ENCODE measurements around the gene SLC26A2. TPM values are rescaled to one million over a fixed set of nuclear protein-coding genes. Genes with fewer than 3 reads are reported as not detected.
"Not testable (repeated sequence)": the region's sequence is repeated elsewhere in the genome, so short reads cannot be mapped to it uniquely, and the experiment has no call there.

Gene SLC26A2
- polyA plus RNA-seq, 1 donor, result 88.7 TPM

DNA sequence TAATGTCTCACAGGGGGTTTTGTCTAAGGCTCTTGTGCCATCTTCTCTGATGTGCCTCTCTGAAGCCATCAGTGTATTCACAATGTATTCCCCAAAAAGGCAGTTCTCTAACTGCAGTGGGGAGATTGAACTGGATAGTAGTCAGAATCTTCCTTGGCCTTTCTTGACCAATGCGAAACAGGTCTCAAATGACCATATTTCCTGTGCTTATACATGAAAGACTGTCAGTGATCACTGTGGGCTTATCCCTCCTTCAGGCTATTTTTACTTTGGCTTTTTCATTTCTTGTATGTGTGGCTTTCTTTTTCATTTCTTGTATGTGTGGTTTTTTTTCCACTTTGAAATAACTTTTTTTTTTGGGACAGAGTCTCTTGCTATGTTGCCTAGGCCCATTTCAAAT lies 59.7 kb downstream of the SLC26A2 start:
- Histone ChIP-seq H3K27me3 (ENCODE audit: control insufficient read depth, insufficient read depth, low read length) (no peaks in the 10 kb centered on the region), H3K4me3 (ENCODE audit: low read length) (no peak overlapping the region), H3K36me3 (ENCODE audit: control insufficient read depth, insufficient read depth, low read length) (peaks cover 81% of the 10 kb centered on the region), H3K9me3 (ENCODE audit: control insufficient read depth, low read depth, low read length) (no peaks in the 10 kb centered on the region), H3K4me1 (ENCODE audit: control insufficient read depth, insufficient read depth, low read length) (no peaks in the 10 kb centered on the region), H3K27ac (ENCODE audit: low read length) (no peak overlapping the region)
- no peak for DNase-seq
- no CpG with 5 or more reads among the region's 1 CpG for WGBS (ENCODE audit: insufficient coverage, low lambda C conversion rate)

DNA sequence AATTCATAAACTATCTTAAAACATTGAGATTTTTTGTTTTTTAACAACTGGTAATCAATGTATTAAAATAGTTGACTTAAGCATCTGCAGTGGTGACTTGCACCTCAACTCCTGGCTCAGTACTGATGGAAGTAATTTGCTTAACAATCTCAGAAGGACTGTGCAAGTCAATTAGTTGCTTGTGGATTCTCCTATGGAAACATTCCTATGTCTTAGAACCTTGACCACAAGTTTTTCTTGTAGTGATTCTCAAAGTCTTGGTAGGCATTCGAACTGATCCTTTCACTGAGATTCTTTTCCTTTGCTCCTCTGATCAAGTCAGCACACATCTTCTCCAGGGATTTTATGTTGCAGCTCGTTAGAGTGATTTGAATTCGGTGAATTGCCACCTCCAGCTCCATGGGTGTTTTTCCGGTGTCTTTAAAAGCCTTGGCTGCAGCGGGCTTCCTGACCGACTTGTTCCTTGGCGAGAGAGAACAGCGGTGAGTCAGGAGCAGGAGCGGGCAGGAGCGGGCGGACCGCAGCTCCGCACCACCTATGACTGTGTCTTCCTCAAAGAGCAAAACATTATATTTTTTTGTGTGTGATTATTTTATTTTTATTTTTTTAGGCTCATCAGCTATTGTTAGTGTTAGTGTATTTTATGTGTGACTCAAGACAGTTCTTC lies 61.1 kb downstream of the SLC26A2 start:
- DNase-seq, result no peak
- Histone ChIP-seq H3K27me3 (ENCODE audit: control insufficient read depth, insufficient read depth, low read length) (no peaks in the 10 kb centered on the region), H3K36me3 (ENCODE audit: control insufficient read depth, insufficient read depth, low read length) (peaks cover 81% of the 10 kb centered on the region), H3K4me1 (ENCODE audit: control insufficient read depth, insufficient read depth, low read length) (peaks cover 4% of the 10 kb centered on the region), H3K4me3 (ENCODE audit: low read length) (no peak overlapping the region), H3K27ac (ENCODE audit: low read length) (no peak overlapping the region), H3K9me3 (ENCODE audit: control insufficient read depth, low read depth, low read length) (no peaks in the 10 kb centered on the region)
- no CpG with 5 or more reads among the region's 13 CpGs for WGBS (ENCODE audit: insufficient coverage, low lambda C conversion rate)

DNA sequence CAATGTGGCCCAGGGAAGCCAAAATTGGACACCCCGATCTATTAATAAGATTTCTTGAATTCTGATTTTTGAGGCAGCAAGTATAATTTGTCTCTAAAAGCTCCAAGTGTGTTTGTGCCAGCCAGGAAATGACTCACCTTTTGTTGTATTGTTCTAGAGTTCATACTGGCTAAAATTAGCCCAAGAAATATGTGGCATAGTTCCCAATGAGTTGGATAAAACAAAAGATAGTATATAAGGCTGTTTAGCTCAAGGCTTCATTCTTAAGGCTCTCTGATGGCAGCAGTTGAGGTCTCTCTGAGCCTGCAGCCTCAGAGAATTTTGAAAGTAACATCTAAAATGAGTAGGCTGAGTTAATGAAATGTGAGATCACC lies 61.6 kb downstream of the SLC26A2 start:
- H3K9me3 ChIP-seq (ENCODE audit: control insufficient read depth, low read depth, low read length), result no peaks in the 10 kb centered on the region
- DNase-seq, result no peak
- WGBS (ENCODE audit: insufficient coverage, low lambda C conversion rate), result no CpG with 5 or more reads among the region's 1 CpG

DNA sequence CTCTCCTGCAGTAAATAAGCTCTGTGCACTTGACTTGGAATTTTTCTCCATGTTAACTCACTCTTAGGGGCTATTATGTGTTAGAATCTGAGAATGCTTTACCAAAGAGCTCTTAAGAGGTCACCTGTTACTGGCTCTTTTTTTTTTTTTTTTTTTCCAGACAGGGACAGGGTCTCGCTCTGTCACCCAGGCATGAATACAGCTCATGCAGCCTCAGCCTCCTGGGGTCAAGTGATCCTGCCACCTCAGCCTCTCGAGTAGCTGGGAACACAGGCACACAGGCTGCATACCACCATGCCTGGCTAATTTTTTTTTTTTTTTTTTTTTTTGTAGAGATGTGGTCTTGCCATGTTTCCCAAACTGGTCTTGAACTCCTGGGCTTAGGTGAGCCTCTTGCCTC lies 62.1 kb downstream of the SLC26A2 start:
- H3K9me3 ChIP-seq (ENCODE audit: control insufficient read depth, low read depth, low read length), result no peaks in the 10 kb centered on the region
- peaks cover 80% of the 10 kb centered on the region for H3K36me3 ChIP-seq (ENCODE audit: control insufficient read depth, insufficient read depth, low read length)
- H3K4me3 ChIP-seq (ENCODE audit: low read length), result no peak overlapping the region
- H3K4me1 ChIP-seq (ENCODE audit: control insufficient read depth, insufficient read depth, low read length), result peaks cover 8% of the 10 kb centered on the region
- no peak overlapping the region for H3K27ac ChIP-seq (ENCODE audit: low read length)
- WGBS (ENCODE audit: insufficient coverage, low lambda C conversion rate), result no CpG with 5 or more reads among the region's 2 CpGs
- DNase-seq, result no peak
- H3K27me3 ChIP-seq (ENCODE audit: control insufficient read depth, insufficient read depth, low read length), result no peaks in the 10 kb centered on the region

More for the DNA sequence above, 61.6 kb downstream of the SLC26A2 start:
- Histone ChIP-seq H3K4me3 (ENCODE audit: low read length) (no peak overlapping the region), H3K27ac (ENCODE audit: low read length) (no peak overlapping the region), H3K27me3 (ENCODE audit: control insufficient read depth, insufficient read depth, low read length) (no peaks in the 10 kb centered on the region), H3K4me1 (ENCODE audit: control insufficient read depth, insufficient read depth, low read length) (peaks cover 8% of the 10 kb centered on the region), H3K36me3 (ENCODE audit: control insufficient read depth, insufficient read depth, low read length) (peaks cover 85% of the 10 kb centered on the region)

DNA sequence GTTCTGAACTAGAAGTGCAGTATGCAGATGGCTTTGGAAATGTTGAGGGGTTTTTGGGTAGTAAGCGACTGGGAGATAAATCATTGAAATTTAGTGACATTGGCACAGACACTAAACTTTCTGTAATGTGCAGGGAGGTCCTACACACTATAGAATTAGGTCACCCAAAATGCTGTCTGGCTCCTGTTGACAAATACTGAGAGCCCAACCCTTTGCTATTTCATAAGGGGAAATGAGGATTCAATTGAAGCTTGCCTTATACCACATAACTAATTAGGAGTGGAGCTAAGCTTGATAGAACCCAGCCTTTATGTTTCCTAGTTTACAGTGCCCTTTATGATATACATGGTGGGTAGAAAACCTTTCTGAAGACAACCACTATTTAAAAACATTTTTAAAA lies 62.6 kb downstream of the SLC26A2 start:
- H3K36me3 ChIP-seq (ENCODE audit: control insufficient read depth, insufficient read depth, low read length), result peaks cover 80% of the 10 kb centered on the region
- H3K4me3 ChIP-seq (ENCODE audit: low read length), result no peak overlapping the region
- WGBS (ENCODE audit: insufficient coverage, low lambda C conversion rate), result no CpG with 5 or more reads among the region's 1 CpG
- H3K27ac ChIP-seq (ENCODE audit: low read length), result no peak overlapping the region
- DNase-seq, result no peak
- no peaks in the 10 kb centered on the region for H3K9me3 ChIP-seq (ENCODE audit: control insufficient read depth, low read depth, low read length)
- peaks cover 8% of the 10 kb centered on the region for H3K4me1 ChIP-seq (ENCODE audit: control insufficient read depth, insufficient read depth, low read length)
- H3K27me3 ChIP-seq (ENCODE audit: control insufficient read depth, insufficient read depth, low read length), result no peaks in the 10 kb centered on the region

DNA sequence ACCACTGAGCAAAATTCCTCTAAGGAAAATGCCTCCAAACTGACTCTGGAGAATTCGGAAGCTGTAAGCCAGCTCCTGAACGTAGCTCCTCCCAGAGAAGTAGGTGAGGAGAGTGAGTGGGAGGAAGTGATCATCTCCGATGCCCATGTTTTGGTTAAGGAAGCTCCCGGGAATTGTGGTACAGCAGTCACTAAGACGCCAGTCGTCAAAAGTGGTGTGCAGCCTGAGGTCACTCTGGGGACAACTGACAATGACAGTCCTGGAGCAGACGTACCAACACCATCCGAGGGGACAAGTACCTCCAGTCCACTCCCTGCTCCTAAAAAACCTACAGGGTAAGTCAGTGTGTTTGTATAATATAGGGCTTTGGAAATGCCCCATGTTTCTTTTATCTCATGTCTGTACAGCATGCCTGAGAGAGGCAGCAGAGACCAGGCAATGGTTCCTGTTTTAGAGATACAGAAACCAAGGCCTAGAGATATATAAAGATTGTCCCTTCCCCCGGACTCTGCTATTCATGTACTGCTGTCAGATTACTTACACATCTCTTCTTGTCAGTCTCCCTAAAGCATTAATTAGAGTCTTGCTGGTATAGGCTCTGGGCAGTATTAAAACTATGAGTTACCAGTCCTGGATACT lies 63.9 kb downstream of the SLC26A2 start:
- peaks cover 8% of the 10 kb centered on the region for H3K4me1 ChIP-seq (ENCODE audit: control insufficient read depth, insufficient read depth, low read length)
- no CpG with 5 or more reads among the region's 9 CpGs for WGBS (ENCODE audit: insufficient coverage, low lambda C conversion rate)
- H3K27me3 ChIP-seq (ENCODE audit: control insufficient read depth, insufficient read depth, low read length), result no peaks in the 10 kb centered on the region
- H3K27ac ChIP-seq (ENCODE audit: low read length), result no peak overlapping the region
- H3K4me3 ChIP-seq (ENCODE audit: low read length), result no peak overlapping the region
- DNase-seq, result no peak
- H3K36me3 ChIP-seq (ENCODE audit: control insufficient read depth, insufficient read depth, low read length), result peaks cover 80% of the 10 kb centered on the region
- no peaks in the 10 kb centered on the region for H3K9me3 ChIP-seq (ENCODE audit: control insufficient read depth, low read depth, low read length)

DNA sequence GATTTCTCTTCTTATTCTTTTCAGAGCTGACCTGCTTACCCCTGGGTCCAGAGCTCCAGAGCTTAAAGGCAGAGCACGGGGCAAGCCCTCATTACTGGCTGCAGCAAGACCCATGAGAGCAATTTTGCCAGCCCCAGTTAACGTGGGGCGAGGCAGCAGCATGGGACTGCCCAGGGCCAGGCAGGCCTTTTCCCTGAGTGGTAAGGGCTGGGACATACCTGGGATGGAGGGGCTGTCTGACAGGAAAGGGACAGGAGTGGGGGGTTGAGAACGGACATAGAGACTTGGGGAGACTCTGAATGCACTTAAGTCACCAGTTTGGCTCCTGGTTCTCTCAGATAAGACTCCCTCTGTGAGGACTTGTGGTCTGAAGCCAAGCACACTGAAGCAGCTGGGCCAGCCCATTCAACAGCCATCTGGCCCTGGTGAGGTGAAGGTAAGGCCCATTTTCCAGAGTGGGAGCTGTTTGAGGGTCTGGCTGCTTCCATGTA lies 66.2 kb downstream of the SLC26A2 start:
- Histone ChIP-seq H3K9me3 (ENCODE audit: control insufficient read depth, low read depth, low read length) (no peaks in the 10 kb centered on the region), H3K36me3 (ENCODE audit: control insufficient read depth, insufficient read depth, low read length) (peaks cover 80% of the 10 kb centered on the region), H3K27ac (ENCODE audit: low read length) (peak overlapping the region; percentile 53), H3K4me3 (ENCODE audit: low read length) (no peak overlapping the region), H3K27me3 (ENCODE audit: control insufficient read depth, insufficient read depth, low read length) (no peaks in the 10 kb centered on the region), H3K4me1 (ENCODE audit: control insufficient read depth, insufficient read depth, low read length) (peaks cover 8% of the 10 kb centered on the region)
- DNase-seq, result no peak
- WGBS (ENCODE audit: insufficient coverage, low lambda C conversion rate), result no CpG with 5 or more reads among the region's 4 CpGs

DNA sequence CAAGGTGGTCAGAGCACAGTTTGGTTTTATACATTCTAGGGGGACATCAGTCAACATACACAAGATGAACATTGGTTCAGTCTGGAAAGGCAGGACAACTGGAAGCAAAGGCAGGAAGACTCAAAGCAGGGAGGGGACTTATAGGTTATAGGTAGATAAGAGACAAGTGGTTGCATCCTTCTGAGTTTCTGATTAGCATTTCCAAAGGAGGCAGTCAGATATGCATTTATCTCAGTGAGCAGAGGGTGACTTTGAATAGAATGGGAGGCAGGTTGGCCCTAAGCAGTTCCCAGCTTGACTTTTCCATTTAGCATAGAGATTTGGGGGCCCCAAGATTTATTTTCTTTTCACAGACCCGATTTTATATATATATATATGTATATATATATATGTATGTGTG lies 67.5 kb downstream of the SLC26A2 start:
- not testable (repeated sequence) for H3K27ac ChIP-seq (ENCODE audit: low read length); DNase-seq; H3K4me1 ChIP-seq (ENCODE audit: control insufficient read depth, insufficient read depth, low read length); H3K4me3 ChIP-seq (ENCODE audit: low read length); H3K9me3 ChIP-seq (ENCODE audit: control insufficient read depth, low read depth, low read length); H3K27me3 ChIP-seq (ENCODE audit: control insufficient read depth, insufficient read depth, low read length)
- peaks cover 81% of the 10 kb centered on the region for H3K36me3 ChIP-seq (ENCODE audit: control insufficient read depth, insufficient read depth, low read length)
- WGBS (ENCODE audit: insufficient coverage, low lambda C conversion rate), result no CpG with 5 or more reads among the region's 1 CpG

DNA sequence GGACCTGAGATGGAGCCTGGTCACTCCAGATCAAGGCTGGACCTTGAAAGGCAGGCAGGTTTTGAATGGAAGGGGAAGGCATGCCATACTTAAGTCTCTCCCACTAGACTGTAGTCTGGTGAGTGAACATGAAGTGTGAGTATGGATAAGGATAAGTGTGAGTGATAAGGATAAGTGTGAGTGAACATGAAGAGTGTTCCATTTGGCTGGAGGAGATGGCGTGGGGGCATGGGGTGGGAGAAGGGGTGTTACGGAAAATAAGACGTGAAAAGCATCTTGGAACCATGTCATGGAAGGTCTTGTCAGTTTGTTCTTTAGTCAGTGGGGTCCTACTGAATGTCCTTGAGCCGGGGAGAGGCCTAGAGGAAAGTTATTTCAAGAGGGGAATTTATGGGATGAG lies 72.8 kb downstream of the SLC26A2 start:
- H3K9me3 ChIP-seq (ENCODE audit: control insufficient read depth, low read depth, low read length), result no peaks in the 10 kb centered on the region
- 100% methylated on average over 3 of the region's 4 CpGs for WGBS (ENCODE audit: insufficient coverage, low lambda C conversion rate)
- no peak for DNase-seq
- H3K36me3 ChIP-seq (ENCODE audit: control insufficient read depth, insufficient read depth, low read length), result peaks cover 88% of the 10 kb centered on the region
- H3K4me3 ChIP-seq (ENCODE audit: low read length), result no peak overlapping the region
- no peak overlapping the region for H3K27ac ChIP-seq (ENCODE audit: low read length)
- H3K27me3 ChIP-seq (ENCODE audit: control insufficient read depth, insufficient read depth, low read length), result no peaks in the 10 kb centered on the region
- no peaks in the 10 kb centered on the region for H3K4me1 ChIP-seq (ENCODE audit: control insufficient read depth, insufficient read depth, low read length)

DNA sequence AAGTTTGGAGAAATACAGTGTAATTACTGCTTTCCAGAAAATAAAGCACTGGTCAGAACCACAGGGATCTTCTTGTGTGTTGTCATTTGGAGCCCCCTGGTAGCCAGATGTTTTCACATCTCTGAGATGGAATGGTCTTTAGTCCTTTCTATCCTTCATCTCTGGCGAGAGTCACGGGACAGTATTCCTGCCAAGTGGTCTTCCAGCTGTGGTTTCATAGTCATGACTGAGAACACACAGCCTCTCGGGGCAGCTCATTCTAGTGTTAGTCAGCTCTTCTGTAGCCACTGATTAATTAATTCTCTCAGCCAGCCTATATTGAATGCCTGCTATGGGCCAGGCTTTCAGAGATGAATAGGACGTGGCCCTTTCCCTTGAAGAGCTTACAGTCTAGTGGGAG lies 74.1 kb downstream of the SLC26A2 start:
- peaks cover 85% of the 10 kb centered on the region for H3K36me3 ChIP-seq (ENCODE audit: control insufficient read depth, insufficient read depth, low read length)
- no CpG with 5 or more reads among the region's 4 CpGs for WGBS (ENCODE audit: insufficient coverage, low lambda C conversion rate)

More for the DNA sequence above, 74.1 kb downstream of the SLC26A2 start:
- H3K27me3 ChIP-seq (ENCODE audit: control insufficient read depth, insufficient read depth, low read length), result no peaks in the 10 kb centered on the region
- H3K4me1 ChIP-seq (ENCODE audit: control insufficient read depth, insufficient read depth, low read length), result no peaks in the 10 kb centered on the region
- H3K27ac ChIP-seq (ENCODE audit: low read length), result no peak overlapping the region
- no peak overlapping the region for H3K4me3 ChIP-seq (ENCODE audit: low read length)
- no peaks in the 10 kb centered on the region for H3K9me3 ChIP-seq (ENCODE audit: control insufficient read depth, low read depth, low read length)
- no peak for DNase-seq

Measured in large intestine (tissue), 3 donors.